ENCODE measurements around the gene OVOL2.

- no peak for TF ChIP-seq EZH2 (IDR thresholded peaks at IDR 0.05; ENCODE audit: low read depth)
- TF ChIP-seq CTCF (conservative IDR thresholded peaks at IDR 0.05): peak; percentile 88
These were observed 61.5 kb downstream of the OVOL2 start for GRCh38 chr20:17995967-17996819.
